Breast epithelium (tissue), 4 donors: ENCODE data around the gene ATP6AP1. TPM values are rescaled to one million over a fixed set of nuclear protein-coding genes. Genes with fewer than 3 reads are reported as not detected.

Source experiments
- DNase-seq, 2 donors: peaks; one replicate each; pipeline ENCODE4 v3.0.0-alpha.2; 2019; ENCODE audit warnings: low spot score in 2 of 2
- H3K27ac ChIP-seq, 2 donors: fragments of 200-600 bp; sonication (generic) in 1 of 2; one replicate each; pipeline ENCODE4 v1.5.1; 2016 to 2019; ENCODE audit warnings: mild to moderate bottlenecking in 1 of 2
- H3K27me3 ChIP-seq, 2 donors: fragments of 200-600 bp; sonication (generic) in 1 of 2; one replicate each; pipeline versions ENCODE4 v1.5.1 to v1.6.0; 2017 to 2019; ENCODE audit warnings: control low read depth in 1 of 2, mild to moderate bottlenecking in 1 of 2
- H3K36me3 ChIP-seq: fragments of 200-600 bp; one replicate; pipeline ENCODE4 v1.5.1; 2019
- H3K4me1 ChIP-seq, 2 donors: fragments of 200-600 bp; sonication (generic); one replicate each; pipeline ENCODE4 v1.5.1; 2016 to 2019; ENCODE audit warnings: control low read depth in 1 of 2
- H3K4me3 ChIP-seq, 3 donors: fragments of 200-600 bp; sonication (generic); 1 replicate in 2 of 3; 2 replicates in 1 of 3; pipeline ENCODE4 v1.5.1; 2016 to 2019; ENCODE audit warnings: mild to moderate bottlenecking in 3 of 3, moderate library complexity in 2 of 3
- H3K9me3 ChIP-seq, 2 donors: fragments of 200-600 bp; sonication (generic) in 1 of 2; one replicate each; pipeline ENCODE4 v1.5.1; 2016 to 2019; ENCODE audit warnings: control low read depth in 1 of 2
- POLR2A ChIP-seq: fragments of 450-650 bp; IDR thresholded peaks from one replicate; pipeline ENCODE4 v1.6.1; 2016; ENCODE audit warnings: antibody characterized with exemption, mild to moderate bottlenecking, moderate library complexity
- POLR2AphosphoS5 ChIP-seq, 3 donors: sonication (generic); formaldehyde crosslinking; IDR thresholded peaks; one replicate each; pipeline ENCODE4 v1.6.1; 2017; ENCODE audit warnings: antibody characterized with exemption in 3 of 3
- intact Hi-C: fragments of 100-400 bp; cut with DNase I; formaldehyde crosslinking; loops from one replicate; pipeline ENCODE4 v1.15.1; 2023; ENCODE audit warnings: low total_unique reads
- total RNA-seq, 3 donors: library from RNA; depleted of rRNA; stranded (reverse); fragments of >200 nt; gene quantifications; one replicate each; pipeline ENCODE4 v1.1.0, GENCODE V29; 2016
- TF ChIP-seq, protein P1 (sequence below), 3 donors: fragments of 450-650 bp; IDR thresholded peaks; one replicate each; pipeline ENCODE4 v1.5.1; 2016 to 2017; ENCODE audit warnings: antibody characterized with exemption in 3 of 3, mild to moderate bottlenecking in 3 of 3, moderate library complexity in 3 of 3

ATP6AP1 gene
- total RNA-seq, 3 donors from 2014 or later, result 31.5 to 57.1 (median 34.8) TPM

DNA sequence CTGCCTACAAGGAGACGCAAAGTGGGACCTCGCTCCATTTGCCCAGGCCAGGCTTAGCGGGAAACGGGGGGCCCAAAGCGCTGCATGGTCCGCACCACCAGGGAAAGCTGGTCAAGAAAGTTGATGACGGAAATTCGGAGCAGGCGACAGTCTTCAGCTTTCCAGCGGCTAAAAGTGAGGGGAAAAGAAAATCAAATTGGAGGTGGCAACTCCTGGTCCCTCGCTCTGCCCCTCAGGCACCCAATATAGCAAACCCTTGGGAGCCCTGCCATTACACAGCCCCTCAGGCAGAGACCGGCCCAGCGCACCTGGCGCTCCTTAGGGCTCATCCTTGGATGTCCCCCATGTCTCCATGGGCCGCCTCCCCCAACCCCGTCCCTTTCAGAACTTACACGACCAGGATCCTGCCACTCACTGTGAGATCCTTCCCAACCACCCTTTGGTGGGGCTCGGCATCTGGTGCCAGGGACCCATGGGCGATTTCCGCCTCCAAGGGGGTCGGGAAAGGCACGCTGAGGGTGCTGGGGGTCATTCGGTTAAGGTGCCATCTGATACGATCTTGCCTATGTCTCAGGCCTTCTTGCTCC lies 49.5 kb downstream of the ATP6AP1 start:
- Histone ChIP-seq H3K9me3 (no peaks in the 10 kb centered on the region), H3K27me3 (peaks cover 0 to 21% of the 10 kb centered on the region in 2 donors), H3K27ac (peak overlapping the region; percentile 48 to 82), H3K4me3 (peak overlapping the region; percentile 44 to 72 (median 48)), H3K36me3 (no peaks in the 10 kb centered on the region), H3K4me1 (no peaks in the 10 kb centered on the region)
- TF ChIP-seq, protein P1, sequence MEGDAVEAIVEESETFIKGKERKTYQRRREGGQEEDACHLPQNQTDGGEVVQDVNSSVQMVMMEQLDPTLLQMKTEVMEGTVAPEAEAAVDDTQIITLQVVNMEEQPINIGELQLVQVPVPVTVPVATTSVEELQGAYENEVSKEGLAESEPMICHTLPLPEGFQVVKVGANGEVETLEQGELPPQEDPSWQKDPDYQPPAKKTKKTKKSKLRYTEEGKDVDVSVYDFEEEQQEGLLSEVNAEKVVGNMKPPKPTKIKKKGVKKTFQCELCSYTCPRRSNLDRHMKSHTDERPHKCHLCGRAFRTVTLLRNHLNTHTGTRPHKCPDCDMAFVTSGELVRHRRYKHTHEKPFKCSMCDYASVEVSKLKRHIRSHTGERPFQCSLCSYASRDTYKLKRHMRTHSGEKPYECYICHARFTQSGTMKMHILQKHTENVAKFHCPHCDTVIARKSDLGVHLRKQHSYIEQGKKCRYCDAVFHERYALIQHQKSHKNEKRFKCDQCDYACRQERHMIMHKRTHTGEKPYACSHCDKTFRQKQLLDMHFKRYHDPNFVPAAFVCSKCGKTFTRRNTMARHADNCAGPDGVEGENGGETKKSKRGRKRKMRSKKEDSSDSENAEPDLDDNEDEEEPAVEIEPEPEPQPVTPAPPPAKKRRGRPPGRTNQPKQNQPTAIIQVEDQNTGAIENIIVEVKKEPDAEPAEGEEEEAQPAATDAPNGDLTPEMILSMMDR (IDR thresholded peaks at IDR 0.05), result no peak
- no peak for TF ChIP-seq POLR2AphosphoS5 (IDR thresholded peaks at IDR 0.05)
- TF ChIP-seq POLR2A, result no peak
- no peak for DNase-seq
- intact Hi-C loops, result no loop called here

- H3K9me3 ChIP-seq, result no peaks in the 10 kb centered on the region
- no peaks in the 10 kb centered on the region for H3K4me1 ChIP-seq
- peak within 1 kb of the TSS; percentile 44 to 72 (median 48) for H3K4me3 ChIP-seq
- TF ChIP-seq POLR2AphosphoS5 (IDR thresholded peaks at IDR 0.05), result peak in 2 of 3 donors; percentile 51 to 57
- TF ChIP-seq, protein P1 (IDR thresholded peaks at IDR 0.05), result no peak
- TF ChIP-seq POLR2A, result no peak
- peak; percentile 87 to 90 for DNase-seq
- H3K27me3 ChIP-seq, result peaks cover 0 to 27% of the 10 kb centered on the region in 2 donors
- intact Hi-C loops, result no loop called here
- H3K27ac ChIP-seq, result peak within 1 kb of the TSS; percentile 48 to 82
- H3K36me3 ChIP-seq, result no peaks in the 10 kb centered on the region
These were observed 50.5 kb downstream of the ATP6AP1 start, which contains the start of gene LAGE3 for GRCh38 chrX:154478728-154479622. TSS of gene LAGE3 (minus strand) at chrX:154479281. CDS start at chrX:154478915, 366 bp downstream.

DNA sequence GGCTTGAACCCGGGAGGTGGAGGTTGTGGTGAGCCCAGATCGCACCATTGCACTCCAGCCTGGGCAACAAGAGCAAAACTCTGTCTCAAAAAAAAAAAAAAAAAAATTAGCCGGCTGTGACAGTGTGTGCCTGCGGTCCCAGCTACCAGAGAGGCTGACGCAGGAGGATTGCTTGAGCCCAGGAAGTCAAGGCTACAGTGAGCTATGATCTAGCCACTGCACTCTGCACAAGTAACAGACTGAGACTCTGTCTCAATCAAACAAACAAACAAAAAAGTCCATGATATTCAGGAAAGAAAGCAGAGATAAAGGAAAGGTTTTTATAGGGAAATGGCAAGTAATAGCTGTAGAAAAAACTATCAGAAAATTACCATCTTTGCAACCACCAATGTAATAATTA lies 52.7 kb downstream of the ATP6AP1 start:
- H3K4me1 ChIP-seq, result no peaks in the 10 kb centered on the region
- H3K27me3 ChIP-seq, result peaks cover 0 to 21% of the 10 kb centered on the region in 2 donors
- no peak for DNase-seq
- H3K4me3 ChIP-seq, result no peak overlapping the region
- TF ChIP-seq POLR2A (no peak), POLR2AphosphoS5 (IDR thresholded peaks at IDR 0.05) (no peak)
- TF ChIP-seq, protein P1 (IDR thresholded peaks at IDR 0.05), result no peak
- no peaks in the 10 kb centered on the region for H3K36me3 ChIP-seq
- intact Hi-C loops, result no loop called here
- H3K9me3 ChIP-seq, result no peaks in the 10 kb centered on the region
- no peak overlapping the region for H3K27ac ChIP-seq

GRCh38 chrX:154481911-154482601 lies 53.6 kb downstream of the ATP6AP1 start:
- no peak for DNase-seq
- intact Hi-C loops, result no loop called here
- Histone ChIP-seq H3K4me3 (no peak overlapping the region), H3K4me1 (no peaks in the 10 kb centered on the region), H3K36me3 (no peaks in the 10 kb centered on the region), H3K9me3 (no peaks in the 10 kb centered on the region), H3K27me3 (peaks cover 0 to 15% of the 10 kb centered on the region in 2 donors), H3K27ac (no peak overlapping the region)
- TF ChIP-seq POLR2A (no peak), POLR2AphosphoS5 (IDR thresholded peaks at IDR 0.05) (no peak)
- TF ChIP-seq, protein P1 (IDR thresholded peaks at IDR 0.05), result no peak
